ENCODE results near the gene GPR183.
A peak's percentile ranks its signal among the peaks of the same experiment; 100 is the strongest.

Gene GPR183

GRCh38 chr13:99339736-99340397 lies 32.7 kb upstream of the GPR183 start:
- no peak for DNase-seq (ENCODE audit: low read depth in 3 of 3)

GRCh38 chr13:99339230-99339721 lies 32.1 kb upstream of the GPR183 start:
- DNase-seq (ENCODE audit: low read depth in 3 of 3) = no peak

- DNase-seq (ENCODE audit: low read depth in 3 of 3) = no peak
Measured at GRCh38 chr13:99335603-99336002, 28.4 kb upstream of the GPR183 start.

GRCh38 chr13:99335087-99335486 lies 27.9 kb upstream of the GPR183 start:
- no peak for DNase-seq (ENCODE audit: low read depth in 3 of 3)

GRCh38 chr13:99334221-99334620 lies 27.0 kb upstream of the GPR183 start:
- no peak for DNase-seq (ENCODE audit: low read depth in 3 of 3)

- DNase-seq (ENCODE audit: low read depth in 3 of 3) = no peak
Measured at GRCh38 chr13:99332456-99332855, 25.3 kb upstream of the GPR183 start.

GRCh38 chr13:99331881-99332293 lies 24.7 kb upstream of the GPR183 start:
- no peak for DNase-seq (ENCODE audit: low read depth in 3 of 3)

GRCh38 chr13:99330942-99331341 lies 23.7 kb upstream of the GPR183 start:
- DNase-seq (ENCODE audit: low read depth in 3 of 3) = no peak

- no peak for DNase-seq (ENCODE audit: low read depth in 3 of 3)
Measured at GRCh38 chr13:99329477-99329876, 22.3 kb upstream of the GPR183 start.

GRCh38 chr13:99327761-99328160 lies 20.6 kb upstream of the GPR183 start:
- DNase-seq (ENCODE audit: low read depth in 3 of 3) = no peak

GRCh38 chr13:99327126-99327525 lies 19.9 kb upstream of the GPR183 start:
- DNase-seq (ENCODE audit: low read depth in 3 of 3) = no peak

- no peak for DNase-seq (ENCODE audit: low read depth in 3 of 3)
Measured at GRCh38 chr13:99326012-99326411, 18.8 kb upstream of the GPR183 start.

GRCh38 chr13:99323488-99323887 lies 16.3 kb upstream of the GPR183 start:
- no peak for DNase-seq (ENCODE audit: low read depth in 3 of 3)

GRCh38 chr13:99322297-99323103 lies 15.3 kb upstream of the GPR183 start:
- DNase-seq (ENCODE audit: low read depth in 3 of 3) = peak in 1 of 3 donors; percentile 41

GRCh38 chr13:99321709-99322108 lies 14.5 kb upstream of the GPR183 start:
- DNase-seq (ENCODE audit: low read depth in 3 of 3) = no peak

GRCh38 chr13:99320693-99321481 lies 13.7 kb upstream of the GPR183 start:
- no peak for DNase-seq (ENCODE audit: low read depth in 3 of 3)

GRCh38 chr13:99316657-99317256 lies 9.6 kb upstream of the GPR183 start:
- DNase-seq (ENCODE audit: low read depth in 3 of 3) = no peak

GRCh38 chr13:99316224-99316623 lies 9.0 kb upstream of the GPR183 start:
- no peak for DNase-seq (ENCODE audit: low read depth in 3 of 3)

- no peak for DNase-seq (ENCODE audit: low read depth in 3 of 3)
Measured at GRCh38 chr13:99315186-99315585, 8.0 kb upstream of the GPR183 start.

GRCh38 chr13:99314640-99315176 lies 7.5 kb upstream of the GPR183 start:
- peak; percentile 51 to 62 (median 60) for DNase-seq (ENCODE audit: low read depth in 3 of 3)

- no peak for DNase-seq (ENCODE audit: low read depth in 3 of 3)
Measured at GRCh38 chr13:99313941-99314340, 6.7 kb upstream of the GPR183 start.

- no peak for DNase-seq (ENCODE audit: low read depth in 3 of 3)
Measured at GRCh38 chr13:99313501-99313900, 6.3 kb upstream of the GPR183 start.
